NT2/D1 (cell line): ENCODE measurements around the gene GAS7.

ENCODE experiments used
- YY1 ChIP-seq: IDR thresholded peaks from 2 replicates; pipeline ENCODE4 v1.6.1; 2011; ENCODE audit not compliant: insufficient read length, insufficient read depth
- ZNF274 ChIP-seq: IDR thresholded peaks from 2 replicates; pipeline ENCODE4 v1.6.1; 2011; ENCODE audit warnings: mild to moderate bottlenecking, low read depth, low read length

DNA sequence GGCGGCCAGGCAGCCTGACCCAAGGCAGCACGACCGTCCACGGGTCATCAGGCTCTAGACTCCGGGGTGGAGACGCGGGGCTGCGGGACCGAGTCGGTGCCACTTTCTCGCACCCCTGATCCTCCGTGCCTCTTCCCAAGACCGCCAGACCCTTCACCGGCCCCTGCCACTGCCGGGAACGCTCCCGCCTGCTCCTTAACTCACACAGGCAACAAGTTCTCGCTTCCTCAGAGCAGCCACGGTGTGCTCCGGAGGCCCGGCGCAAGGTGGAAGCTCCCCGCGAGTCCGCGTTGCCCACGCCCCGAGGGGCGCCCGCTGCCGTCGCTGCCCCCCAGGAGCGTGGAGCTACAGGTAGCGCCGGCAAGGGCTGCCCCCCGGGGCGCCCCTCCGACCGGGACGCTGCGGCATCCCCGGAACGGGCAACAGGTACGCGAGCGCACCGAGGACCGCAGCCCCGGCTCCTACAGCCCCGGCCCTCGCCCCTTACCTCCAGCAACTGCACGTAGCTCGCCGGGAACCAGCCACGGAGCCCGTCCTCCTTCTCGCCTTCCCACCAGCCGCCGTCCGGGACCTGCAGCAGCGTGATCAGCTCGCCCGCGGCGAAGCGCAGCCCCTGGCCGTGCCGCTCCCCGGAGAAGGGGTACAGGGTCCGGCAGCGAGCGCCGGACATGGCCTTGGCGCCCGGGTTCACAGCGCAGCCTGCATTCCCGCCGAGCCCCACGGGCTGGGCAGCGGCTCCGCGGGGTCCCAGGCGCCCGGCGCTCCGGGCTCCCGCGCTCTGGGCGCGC lies 491 bp downstream of the GAS7 start:
- no peak for TF ChIP-seq ZNF274
- TF ChIP-seq YY1, result no peak
